IMR-90 (cell line): Measurements from ENCODE around the gene KRT71.

Source experiments
- BHLHE40 ChIP-seq: fragments of 150-350 bp; IDR thresholded peaks from 2 replicates; pipeline ENCODE4 v1.6.1; 2016; ENCODE audit warnings: mild to moderate bottlenecking, low read depth, low read length
- CHD1 ChIP-seq: IDR thresholded peaks from 2 replicates; pipeline ENCODE4 v1.6.1; 2012; ENCODE audit warnings: low read depth, low read length, improper control_type of control experiment
- MAFK ChIP-seq: IDR thresholded peaks from 2 replicates; pipeline ENCODE4 v1.6.1; 2012; ENCODE audit warnings: low read depth, low read length, improper control_type of control experiment
- MAZ ChIP-seq: IDR thresholded peaks from 2 replicates; pipeline ENCODE4 v1.6.1; 2012; ENCODE audit warnings: low read depth, mild to moderate bottlenecking, low read length, improper control_type of control experiment, moderate library complexity, borderline replicate concordance
- MXI1 ChIP-seq: IDR thresholded peaks from 2 replicates; pipeline ENCODE4 v1.6.1; 2012; ENCODE audit warnings: low read depth, mild to moderate bottlenecking, low read length, moderate library complexity, borderline replicate concordance
- POLR2A ChIP-seq: IDR thresholded peaks from 2 replicates; pipeline ENCODE4 v1.6.1; 2012; ENCODE audit warnings: mild to moderate bottlenecking, low read depth, low read length
- RAD21 ChIP-seq: IDR thresholded peaks from 2 replicates; pipeline ENCODE4 v1.6.1; 2012; ENCODE audit warnings: low read length, improper control_type of control experiment
- RFX5 ChIP-seq: IDR thresholded peaks from 2 replicates; pipeline ENCODE4 v1.8.0; 2012; ENCODE audit warnings: low read depth, mild to moderate bottlenecking, low read length, moderate library complexity
- TF ChIP-seq, protein P1 (sequence below): conservative IDR thresholded peaks from 2 replicates; pipeline ENCODE4 v1.5.1; 2012; ENCODE audit warnings: mild to moderate bottlenecking, low read depth, low read length, improper control_type of control experiment
- TF ChIP-seq, protein P2 (sequence below): fragments of 150-350 bp; IDR thresholded peaks from 2 replicates; pipeline ENCODE4 v1.6.1; 2017; ENCODE audit warnings: mild to moderate bottlenecking, antibody characterized with exemption, low read length, low read depth
- TF ChIP-seq, protein P3 (sequence below): fragments of 150-350 bp; IDR thresholded peaks from 2 replicates; pipeline ENCODE4 v1.6.1; 2016; ENCODE audit warnings: low read depth, mild to moderate bottlenecking, low read length, moderate library complexity, borderline replicate concordance

DNA sequence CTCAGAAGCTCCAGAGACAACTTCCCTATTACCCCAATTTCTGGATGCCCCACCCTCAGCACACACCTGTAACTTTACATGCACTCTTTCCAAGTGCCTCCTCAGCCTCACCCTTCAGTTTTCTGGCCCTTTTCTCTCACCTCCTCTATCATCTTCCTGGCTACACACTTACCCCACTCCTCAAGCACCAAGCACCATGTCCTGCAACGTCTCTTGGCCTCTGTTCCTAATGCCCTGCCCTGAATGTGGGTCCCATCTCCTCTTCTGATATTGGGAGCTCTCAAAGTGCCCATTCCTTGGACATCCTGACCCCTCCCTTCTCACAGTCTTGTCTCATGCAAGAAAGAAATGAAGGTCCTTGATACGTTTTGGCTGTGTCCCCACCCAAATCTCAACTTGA lies 47.1 kb upstream of the KRT71 start:
- TF ChIP-seq POLR2A (no peak), MXI1 (no peak), MAZ (no peak), BHLHE40 (no peak), RFX5 (no peak), CHD1 (no peak), RAD21 (no peak), MAFK (no peak)
- TF ChIP-seq, protein P1, sequence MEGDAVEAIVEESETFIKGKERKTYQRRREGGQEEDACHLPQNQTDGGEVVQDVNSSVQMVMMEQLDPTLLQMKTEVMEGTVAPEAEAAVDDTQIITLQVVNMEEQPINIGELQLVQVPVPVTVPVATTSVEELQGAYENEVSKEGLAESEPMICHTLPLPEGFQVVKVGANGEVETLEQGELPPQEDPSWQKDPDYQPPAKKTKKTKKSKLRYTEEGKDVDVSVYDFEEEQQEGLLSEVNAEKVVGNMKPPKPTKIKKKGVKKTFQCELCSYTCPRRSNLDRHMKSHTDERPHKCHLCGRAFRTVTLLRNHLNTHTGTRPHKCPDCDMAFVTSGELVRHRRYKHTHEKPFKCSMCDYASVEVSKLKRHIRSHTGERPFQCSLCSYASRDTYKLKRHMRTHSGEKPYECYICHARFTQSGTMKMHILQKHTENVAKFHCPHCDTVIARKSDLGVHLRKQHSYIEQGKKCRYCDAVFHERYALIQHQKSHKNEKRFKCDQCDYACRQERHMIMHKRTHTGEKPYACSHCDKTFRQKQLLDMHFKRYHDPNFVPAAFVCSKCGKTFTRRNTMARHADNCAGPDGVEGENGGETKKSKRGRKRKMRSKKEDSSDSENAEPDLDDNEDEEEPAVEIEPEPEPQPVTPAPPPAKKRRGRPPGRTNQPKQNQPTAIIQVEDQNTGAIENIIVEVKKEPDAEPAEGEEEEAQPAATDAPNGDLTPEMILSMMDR, result no peak
- TF ChIP-seq, protein P2, sequence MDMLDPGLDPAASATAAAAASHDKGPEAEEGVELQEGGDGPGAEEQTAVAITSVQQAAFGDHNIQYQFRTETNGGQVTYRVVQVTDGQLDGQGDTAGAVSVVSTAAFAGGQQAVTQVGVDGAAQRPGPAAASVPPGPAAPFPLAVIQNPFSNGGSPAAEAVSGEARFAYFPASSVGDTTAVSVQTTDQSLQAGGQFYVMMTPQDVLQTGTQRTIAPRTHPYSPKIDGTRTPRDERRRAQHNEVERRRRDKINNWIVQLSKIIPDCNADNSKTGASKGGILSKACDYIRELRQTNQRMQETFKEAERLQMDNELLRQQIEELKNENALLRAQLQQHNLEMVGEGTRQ, result no peak
- TF ChIP-seq, protein P3, sequence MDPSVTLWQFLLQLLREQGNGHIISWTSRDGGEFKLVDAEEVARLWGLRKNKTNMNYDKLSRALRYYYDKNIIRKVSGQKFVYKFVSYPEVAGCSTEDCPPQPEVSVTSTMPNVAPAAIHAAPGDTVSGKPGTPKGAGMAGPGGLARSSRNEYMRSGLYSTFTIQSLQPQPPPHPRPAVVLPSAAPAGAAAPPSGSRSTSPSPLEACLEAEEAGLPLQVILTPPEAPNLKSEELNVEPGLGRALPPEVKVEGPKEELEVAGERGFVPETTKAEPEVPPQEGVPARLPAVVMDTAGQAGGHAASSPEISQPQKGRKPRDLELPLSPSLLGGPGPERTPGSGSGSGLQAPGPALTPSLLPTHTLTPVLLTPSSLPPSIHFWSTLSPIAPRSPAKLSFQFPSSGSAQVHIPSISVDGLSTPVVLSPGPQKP, result no peak
